ENCODE results near the gene MYO16.
A peak's percentile ranks its signal among the peaks of the same experiment; 100 is the strongest.

MYO16 gene

DNA sequence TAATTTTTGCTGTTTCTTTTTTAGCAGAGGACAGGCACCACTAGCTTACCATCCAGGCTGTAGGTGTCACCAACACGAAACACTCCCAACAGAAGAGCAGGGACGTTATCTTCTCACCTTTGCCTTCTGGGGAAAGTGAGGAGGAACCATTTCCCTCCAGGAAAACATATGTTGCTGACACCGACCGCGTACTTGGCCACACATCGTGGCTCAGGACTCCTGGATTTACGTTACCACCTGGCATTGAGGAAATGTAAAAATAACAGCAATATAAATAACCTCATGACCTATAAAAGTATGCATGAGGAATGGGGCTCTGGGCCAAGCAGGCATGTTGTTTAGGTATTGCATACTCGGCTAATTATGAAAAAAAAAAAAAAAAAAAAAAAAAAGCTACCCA, 525.1 kb downstream of the MYO16 start:
- Mint-ChIP-seq H3K4me3 (no peak overlapping the region), H3K9me3 (no peaks in the 10 kb centered on the region), H3K36me3 (ENCODE audit: low read depth) (no peaks in the 10 kb centered on the region), H3K27ac (no peak overlapping the region), H3K4me1 (ENCODE audit: low read depth) (no peaks in the 10 kb centered on the region), H3K27me3 (ENCODE audit: low read depth) (peaks cover 9% of the 10 kb centered on the region)
- DNase-seq (ENCODE audit: low spot score) = no peak

- no peaks in the 10 kb centered on the region for H3K36me3 Mint-ChIP-seq (ENCODE audit: low read depth)
- H3K27me3 Mint-ChIP-seq (ENCODE audit: low read depth) = peaks cover 6% of the 10 kb centered on the region
- no peak overlapping the region for H3K27ac Mint-ChIP-seq
- DNase-seq (ENCODE audit: low spot score) = no peak
- no peak overlapping the region for H3K4me3 Mint-ChIP-seq
- H3K9me3 Mint-ChIP-seq = no peaks in the 10 kb centered on the region
- no peaks in the 10 kb centered on the region for H3K4me1 Mint-ChIP-seq (ENCODE audit: low read depth)
Measured at GRCh38 chr13:109154966-109155761, 525.8 kb downstream of the MYO16 start.

DNA sequence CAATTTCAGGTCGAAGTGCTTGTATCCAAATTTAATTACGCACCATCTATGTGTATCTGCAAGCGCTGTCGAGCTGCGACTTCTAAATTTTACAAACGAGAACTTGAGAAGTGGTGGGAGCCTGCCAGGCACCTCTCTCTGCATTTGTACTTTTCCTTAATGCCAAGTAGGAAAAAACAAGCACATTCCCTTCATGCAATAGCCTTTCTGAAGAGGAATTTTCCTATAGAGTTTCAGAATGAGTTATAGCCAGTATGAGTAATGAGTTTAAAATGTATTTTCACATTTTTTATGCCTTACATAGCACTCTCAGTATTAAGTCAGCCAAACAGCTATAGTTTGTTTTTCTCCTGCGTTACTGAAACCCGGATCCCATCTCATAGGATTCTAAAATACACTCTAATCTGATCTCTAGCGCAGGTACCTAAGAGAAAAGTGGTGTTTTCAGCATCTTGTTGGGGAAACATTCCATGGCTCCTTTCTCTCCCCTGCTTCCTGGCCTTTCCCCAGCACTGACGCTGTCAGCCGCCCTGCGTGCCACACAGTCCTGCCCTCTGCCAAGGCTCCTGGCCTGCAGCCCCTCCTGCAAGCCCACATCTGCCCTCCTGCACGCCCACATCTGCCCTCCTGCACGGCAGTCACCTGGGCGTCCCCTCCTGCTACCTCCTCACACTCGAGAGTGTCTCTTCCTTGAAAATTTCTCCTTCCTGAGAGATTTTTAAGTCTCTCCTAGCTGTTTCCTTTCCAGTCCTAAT, 526.9 kb downstream of the MYO16 start:
- Mint-ChIP-seq H3K36me3 (ENCODE audit: low read depth) (no peaks in the 10 kb centered on the region), H3K4me3 (no peak overlapping the region), H3K9me3 (no peaks in the 10 kb centered on the region), H3K4me1 (ENCODE audit: low read depth) (peaks cover 3% of the 10 kb centered on the region), H3K27ac (no peak overlapping the region), H3K27me3 (ENCODE audit: low read depth) (peaks cover 6% of the 10 kb centered on the region)
- no peak for DNase-seq (ENCODE audit: low spot score)

DNA sequence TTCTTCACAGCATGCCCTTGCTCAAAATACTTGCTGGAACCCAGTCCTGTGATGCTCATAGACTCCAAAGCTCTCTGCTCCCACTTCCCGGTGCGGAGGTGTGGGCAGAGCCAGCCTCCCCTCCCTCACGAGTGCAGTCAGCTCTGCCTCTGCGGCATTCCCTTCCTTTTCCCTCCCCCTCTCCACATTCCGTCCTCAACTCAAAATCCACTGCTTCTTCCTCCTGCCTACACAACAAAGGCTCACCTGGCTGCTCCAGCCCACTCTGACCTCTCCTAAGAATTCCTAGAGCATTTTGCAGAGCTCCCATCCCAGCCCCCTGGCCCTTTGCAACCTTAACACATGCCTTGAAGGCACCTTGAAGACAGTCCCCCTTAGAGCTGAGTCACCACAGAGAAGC, 527.9 kb downstream of the MYO16 start:
- no peak overlapping the region for H3K27ac Mint-ChIP-seq
- H3K36me3 Mint-ChIP-seq (ENCODE audit: low read depth) = no peaks in the 10 kb centered on the region
- H3K27me3 Mint-ChIP-seq (ENCODE audit: low read depth) = peaks cover 6% of the 10 kb centered on the region
- no peaks in the 10 kb centered on the region for H3K9me3 Mint-ChIP-seq
- no peak for DNase-seq (ENCODE audit: low spot score)
- H3K4me1 Mint-ChIP-seq (ENCODE audit: low read depth) = peaks cover 4% of the 10 kb centered on the region
- no peak overlapping the region for H3K4me3 Mint-ChIP-seq

DNA sequence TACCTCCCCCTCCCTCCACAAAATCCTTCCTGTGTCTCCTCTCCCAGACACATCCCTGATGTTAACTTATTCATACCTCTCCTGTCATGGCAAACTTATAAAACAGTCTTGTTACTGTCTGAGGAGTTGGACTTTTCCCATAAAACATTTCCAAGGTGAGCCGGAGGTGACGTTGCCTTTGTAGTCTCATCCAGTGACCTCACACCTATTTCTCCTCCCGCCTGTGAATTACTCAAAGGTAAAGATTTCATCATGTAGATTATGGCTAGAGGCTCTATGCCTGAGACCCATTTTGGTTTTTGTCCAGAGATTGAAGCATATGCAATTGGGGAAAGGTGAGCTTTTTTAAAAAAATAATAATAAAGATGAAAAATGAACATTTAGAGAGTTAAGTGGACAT, 529.0 kb downstream of the MYO16 start:
- no peaks in the 10 kb centered on the region for H3K36me3 Mint-ChIP-seq (ENCODE audit: low read depth)
- no peak overlapping the region for H3K27ac Mint-ChIP-seq
- H3K9me3 Mint-ChIP-seq = no peaks in the 10 kb centered on the region
- peaks cover 8% of the 10 kb centered on the region for H3K27me3 Mint-ChIP-seq (ENCODE audit: low read depth)
- DNase-seq (ENCODE audit: low spot score) = no peak
- no peak overlapping the region for H3K4me3 Mint-ChIP-seq
- H3K4me1 Mint-ChIP-seq (ENCODE audit: low read depth) = peaks cover 11% of the 10 kb centered on the region

GRCh38 chr13:109159650-109160309, 530.4 kb downstream of the MYO16 start:
- no peak overlapping the region for H3K27ac Mint-ChIP-seq
- peaks cover 11% of the 10 kb centered on the region for H3K4me1 Mint-ChIP-seq (ENCODE audit: low read depth)
- no peak for DNase-seq (ENCODE audit: low spot score)
- H3K27me3 Mint-ChIP-seq (ENCODE audit: low read depth) = peaks cover 8% of the 10 kb centered on the region
- H3K36me3 Mint-ChIP-seq (ENCODE audit: low read depth) = no peaks in the 10 kb centered on the region
- H3K4me3 Mint-ChIP-seq = no peak overlapping the region
- no peaks in the 10 kb centered on the region for H3K9me3 Mint-ChIP-seq

DNA sequence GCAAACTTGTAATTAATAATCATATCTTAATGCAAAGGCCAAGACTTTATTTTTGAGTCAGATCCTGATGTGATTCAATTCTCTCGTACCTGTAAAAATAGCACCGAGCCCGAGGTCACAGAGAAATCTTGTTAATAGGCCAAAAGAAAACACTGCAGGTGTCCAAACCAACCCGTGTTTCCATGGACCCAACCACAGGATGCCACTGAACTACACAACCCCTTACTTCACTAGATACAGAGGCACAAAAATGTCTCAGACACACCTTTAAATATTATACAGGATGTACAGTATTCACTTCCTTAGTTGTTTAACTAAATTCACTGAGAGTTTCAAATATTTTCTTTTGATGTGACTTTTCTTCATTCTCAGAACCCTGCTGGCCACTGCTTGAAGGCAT, 530.9 kb downstream of the MYO16 start:
- DNase-seq (ENCODE audit: low spot score) = no peak
- Mint-ChIP-seq H3K4me1 (ENCODE audit: low read depth) (peaks cover 11% of the 10 kb centered on the region), H3K9me3 (no peaks in the 10 kb centered on the region), H3K27ac (no peak overlapping the region), H3K4me3 (no peak overlapping the region), H3K27me3 (ENCODE audit: low read depth) (peaks cover 5% of the 10 kb centered on the region), H3K36me3 (ENCODE audit: low read depth) (no peaks in the 10 kb centered on the region)

- no peak overlapping the region for H3K27ac Mint-ChIP-seq
- H3K36me3 Mint-ChIP-seq (ENCODE audit: low read depth) = no peaks in the 10 kb centered on the region
- H3K4me3 Mint-ChIP-seq = no peak overlapping the region
- H3K27me3 Mint-ChIP-seq (ENCODE audit: low read depth) = peaks cover 5% of the 10 kb centered on the region
- peaks cover 11% of the 10 kb centered on the region for H3K4me1 Mint-ChIP-seq (ENCODE audit: low read depth)
- no peaks in the 10 kb centered on the region for H3K9me3 Mint-ChIP-seq
- no peak for DNase-seq (ENCODE audit: low spot score)
Measured at GRCh38 chr13:109160887-109161669, 531.7 kb downstream of the MYO16 start.

DNA sequence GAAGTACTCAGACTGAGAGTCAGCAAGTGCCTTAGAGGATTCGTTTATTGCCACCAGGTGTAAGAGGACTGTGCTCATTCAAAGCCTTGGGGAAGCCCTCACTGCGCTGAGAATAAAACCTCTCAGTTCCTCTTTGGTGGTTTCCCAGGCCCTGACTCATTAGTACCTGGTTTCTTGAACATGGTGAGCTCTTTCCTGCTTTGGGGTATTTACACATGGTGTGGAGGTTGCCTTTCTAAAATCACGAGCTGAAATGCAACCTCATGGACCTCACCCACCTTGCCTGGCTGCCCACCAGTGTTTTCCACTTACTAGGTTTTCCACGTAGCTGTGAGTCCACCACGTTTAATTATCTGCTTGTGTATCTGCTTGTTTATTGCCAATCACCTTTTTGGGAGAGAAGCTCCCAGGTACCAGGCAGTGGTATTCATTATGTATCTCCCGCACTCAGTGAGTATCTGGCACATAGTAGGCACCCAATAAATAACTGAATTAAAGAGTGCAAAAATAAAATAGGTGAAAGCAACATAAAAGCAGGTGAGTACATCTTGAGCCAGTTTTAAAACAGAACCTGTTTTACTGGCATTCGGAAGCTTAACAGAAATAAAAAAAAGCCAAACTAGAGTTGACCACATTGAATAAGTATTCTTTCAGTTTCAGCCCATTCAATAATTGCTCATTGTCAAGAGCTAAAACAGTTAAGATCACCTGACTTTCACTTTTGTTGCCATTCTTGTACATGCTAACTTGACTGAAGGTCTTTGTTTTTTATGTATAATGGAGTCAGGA, 533.0 kb downstream of the MYO16 start:
- peak overlapping the region; percentile 12 for H3K27ac Mint-ChIP-seq
- peak; percentile 30 for DNase-seq (ENCODE audit: low spot score)

GRCh38 chr13:109163037-109163379, 533.6 kb downstream of the MYO16 start:
- peaks cover 5% of the 10 kb centered on the region for H3K27me3 Mint-ChIP-seq (ENCODE audit: low read depth)
- no peak overlapping the region for H3K4me3 Mint-ChIP-seq
- H3K36me3 Mint-ChIP-seq (ENCODE audit: low read depth) = no peaks in the 10 kb centered on the region
- peaks cover 11% of the 10 kb centered on the region for H3K4me1 Mint-ChIP-seq (ENCODE audit: low read depth)
- no peak for DNase-seq (ENCODE audit: low spot score)
- H3K27ac Mint-ChIP-seq = no peak overlapping the region
- no peaks in the 10 kb centered on the region for H3K9me3 Mint-ChIP-seq

More for the DNA sequence above, 533.0 kb downstream of the MYO16 start:
- Mint-ChIP-seq H3K4me1 (ENCODE audit: low read depth) (peaks cover 11% of the 10 kb centered on the region), H3K9me3 (no peaks in the 10 kb centered on the region), H3K27me3 (ENCODE audit: low read depth) (peaks cover 5% of the 10 kb centered on the region), H3K4me3 (peak overlapping the region; percentile 48), H3K36me3 (ENCODE audit: low read depth) (no peaks in the 10 kb centered on the region)

- Mint-ChIP-seq H3K9me3 (no peaks in the 10 kb centered on the region), H3K4me3 (no peak overlapping the region), H3K27me3 (ENCODE audit: low read depth) (peaks cover 2% of the 10 kb centered on the region), H3K36me3 (ENCODE audit: low read depth) (no peaks in the 10 kb centered on the region), H3K4me1 (ENCODE audit: low read depth) (peaks cover 11% of the 10 kb centered on the region), H3K27ac (no peak overlapping the region)
- no peak for DNase-seq (ENCODE audit: low spot score)
Measured at GRCh38 chr13:109165417-109165904, 536.0 kb downstream of the MYO16 start.

GRCh38 chr13:109166804-109167203, 537.4 kb downstream of the MYO16 start:
- no peak for DNase-seq (ENCODE audit: low spot score)
- H3K4me3 Mint-ChIP-seq = no peak overlapping the region
- H3K4me1 Mint-ChIP-seq (ENCODE audit: low read depth) = peaks cover 7% of the 10 kb centered on the region
- no peaks in the 10 kb centered on the region for H3K36me3 Mint-ChIP-seq (ENCODE audit: low read depth)
- H3K27me3 Mint-ChIP-seq (ENCODE audit: low read depth) = peaks cover 2% of the 10 kb centered on the region
- no peak overlapping the region for H3K27ac Mint-ChIP-seq
- H3K9me3 Mint-ChIP-seq = no peaks in the 10 kb centered on the region

DNA sequence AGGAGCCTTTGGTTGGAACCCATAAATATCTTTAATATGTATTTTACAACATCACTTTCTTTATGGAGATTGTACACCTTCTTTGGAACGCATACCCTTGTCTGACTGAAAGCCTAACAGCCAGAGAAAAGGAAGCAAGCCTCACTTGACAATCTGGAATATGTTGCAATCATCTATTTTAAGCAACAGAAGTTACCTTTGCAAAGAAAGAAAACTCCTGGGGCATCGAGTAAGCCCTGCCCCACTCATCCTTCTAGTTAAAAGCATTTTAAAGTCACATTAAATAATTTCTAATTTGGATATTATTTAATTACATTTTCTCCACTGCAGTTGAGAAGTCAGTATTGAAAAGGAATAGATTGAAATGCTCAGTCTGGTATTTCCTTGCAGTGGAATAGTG, 542.7 kb downstream of the MYO16 start:
- DNase-seq (ENCODE audit: low spot score) = no peak
- no peaks in the 10 kb centered on the region for H3K4me1 Mint-ChIP-seq (ENCODE audit: low read depth)

More for the DNA sequence above, 542.7 kb downstream of the MYO16 start:
- no peaks in the 10 kb centered on the region for H3K36me3 Mint-ChIP-seq (ENCODE audit: low read depth)
- no peaks in the 10 kb centered on the region for H3K27me3 Mint-ChIP-seq (ENCODE audit: low read depth)
- H3K27ac Mint-ChIP-seq = no peak overlapping the region
- H3K4me3 Mint-ChIP-seq = no peak overlapping the region
- H3K9me3 Mint-ChIP-seq = no peaks in the 10 kb centered on the region

Measured in T-helper 2 cell treated with Interferon-gamma antibody and Interleukin-4, amounts not matched to agents 5 μg/mL and 100 μg/mL, for 36 hours (primary cell).